Esophagus muscularis mucosa (tissue), 3 donors: ENCODE data around the gene PET100.

ENCODE experiments used
- CTCF ChIP-seq, 3 experiments: fragments of 200-600 bp in 2 of 3; fragments of 450-650 bp in 1 of 3; sonication (generic) in 2 of 3; IDR thresholded peaks; one replicate each; pipeline ENCODE4 v1.5.1; 2017 to 2019; ENCODE audit warnings: antibody characterized with exemption in 3 of 3, mild to moderate bottlenecking in 2 of 3, moderate library complexity in 1 of 3
- POLR2A ChIP-seq: fragments of 450-650 bp; IDR thresholded peaks from one replicate; pipeline ENCODE4 v1.6.1; 2017; ENCODE audit warnings: antibody characterized with exemption, moderate library complexity, mild to moderate bottlenecking, low read depth

- TF ChIP-seq CTCF (IDR thresholded peaks at IDR 0.05) (no peak), POLR2A (no peak)
Measured at GRCh38 chr19:7676376-7676775, 46.8 kb downstream of the PET100 start.
